Esophagus muscularis mucosa (tissue), 4 donors: ENCODE data around the gene SECISBP2. TPM values are rescaled to one million over a fixed set of nuclear protein-coding genes. Genes with fewer than 3 reads are reported as not detected.

Experiments
- DNase-seq: peaks from one replicate; pipeline ENCODE4 v3.0.0-alpha.2; 2017; ENCODE audit errors: extremely low spot score
- H3K27ac ChIP-seq, 4 donors: fragments of 200-600 bp; sonication (generic); replicated peaks in 1 of 4; 1 replicate in 3 of 4; 2 replicates in 1 of 4; pipeline ENCODE4 v1.5.1; 2016 to 2019; ENCODE audit warnings: mild to moderate bottlenecking in 1 of 4
- H3K27me3 ChIP-seq, 4 donors: fragments of 200-600 bp; sonication (generic); one replicate each; pipeline versions ENCODE4 v1.5.1 to v1.6.0; 2016 to 2019
- H3K36me3 ChIP-seq, 4 donors: fragments of 200-600 bp; sonication (generic); one replicate each; pipeline ENCODE4 v1.5.1; 2016 to 2019
- H3K4me1 ChIP-seq, 4 donors: fragments of 200-600 bp; sonication (generic); one replicate each; pipeline ENCODE4 v1.5.1; 2016 to 2019
- H3K4me3 ChIP-seq, 4 donors: fragments of 200-600 bp; sonication (generic); 1 replicate in 2 of 4; 2 replicates in 2 of 4; pipeline ENCODE4 v1.5.1; 2016 to 2019; ENCODE audit warnings: mild to moderate bottlenecking in 4 of 4, moderate library complexity in 1 of 4
- H3K9me3 ChIP-seq, 4 donors: fragments of 200-600 bp; sonication (generic); 1 replicate in 3 of 4; 2 replicates in 1 of 4; pipeline ENCODE4 v1.5.1; 2016 to 2019
- CTCF ChIP-seq, 3 experiments: fragments of 200-600 bp in 2 of 3; fragments of 450-650 bp in 1 of 3; sonication (generic) in 2 of 3; IDR thresholded peaks; one replicate each; pipeline ENCODE4 v1.5.1; 2017 to 2019; ENCODE audit warnings: antibody characterized with exemption in 3 of 3, mild to moderate bottlenecking in 2 of 3, moderate library complexity in 1 of 3
- EP300 ChIP-seq: sonication (generic); formaldehyde crosslinking; IDR thresholded peaks from one replicate; pipeline ENCODE4 v1.6.1; 2017; ENCODE audit warnings: antibody characterized with exemption
- POLR2A ChIP-seq: fragments of 450-650 bp; IDR thresholded peaks from one replicate; pipeline ENCODE4 v1.6.1; 2017; ENCODE audit warnings: antibody characterized with exemption, moderate library complexity, mild to moderate bottlenecking, low read depth
- POLR2AphosphoS5 ChIP-seq, 2 donors: sonication (generic); formaldehyde crosslinking; IDR thresholded peaks; one replicate each; pipeline ENCODE4 v1.6.1; 2017; ENCODE audit warnings: antibody characterized with exemption in 2 of 2
- WGBS: methylation state at CpG from one replicate; pipeline ENCODE4 v1.1.5; 2018; 5-methylcytosine and 5-hydroxymethylcytosine counted together
- intact Hi-C: fragments of 100-400 bp; cut with DNase I; formaldehyde crosslinking; loops from one replicate; pipeline ENCODE4 v1.15.1; 2023
- total RNA-seq, 4 donors: library from RNA; depleted of rRNA; stranded (reverse); fragments of >200 nt; gene quantifications; one replicate each; pipeline versions ENCODE4 v1.1.0 to v1.2.1, GENCODE V29; 2016

SECISBP2 gene
- total RNA-seq, 4 donors from 2014 or later = 24.0 to 32.8 (median 29.0) TPM

- intact Hi-C loops = no loop called here
- no peaks in the 10 kb centered on the region for H3K4me1 ChIP-seq
- 85% methylated on average over 8 of the region's 8 CpGs for WGBS
- H3K9me3 ChIP-seq = no peaks in the 10 kb centered on the region
- TF ChIP-seq EP300 (no peak), POLR2A (no peak), CTCF (IDR thresholded peaks at IDR 0.05) (no peak), POLR2AphosphoS5 (IDR thresholded peaks at IDR 0.05) (no peak)
- H3K36me3 ChIP-seq = peaks cover 0 to 17% (median 7%) of the 10 kb centered on the region in 4 donors
- H3K4me3 ChIP-seq = no peak overlapping the region
- no peak overlapping the region for H3K27ac ChIP-seq
- no peak for DNase-seq
- H3K27me3 ChIP-seq = no peaks in the 10 kb centered on the region
These were observed 54.7 kb downstream of the SECISBP2 start for GRCh38 chr9:89372979-89373378.

DNA sequence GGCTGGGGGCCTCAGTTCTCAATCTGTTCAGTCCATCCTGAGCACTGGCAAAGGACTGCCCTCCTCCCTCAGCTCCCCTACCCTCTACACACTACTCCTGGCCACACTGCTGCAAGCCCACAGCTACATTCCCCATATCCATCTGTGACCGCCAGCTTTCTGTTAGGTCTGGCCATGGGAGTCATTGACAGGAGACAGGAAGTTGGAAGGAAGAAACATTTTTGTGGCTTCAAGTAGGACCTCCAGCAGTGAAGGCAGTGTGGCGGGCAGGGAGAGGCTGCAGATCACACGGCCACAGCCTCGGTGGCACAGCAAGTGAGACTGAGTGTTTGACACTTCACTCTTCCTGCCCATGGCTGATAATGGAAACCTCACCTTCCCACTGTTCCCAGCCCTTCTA is 55.9 kb downstream of the SECISBP2 start:
- no peak overlapping the region for H3K27ac ChIP-seq
- H3K4me1 ChIP-seq = no peaks in the 10 kb centered on the region
- WGBS = 77% methylated on average over 4 of the region's 4 CpGs
- H3K4me3 ChIP-seq = no peak overlapping the region
- TF ChIP-seq EP300 (no peak), POLR2AphosphoS5 (IDR thresholded peaks at IDR 0.05) (no peak), CTCF (IDR thresholded peaks at IDR 0.05) (no peak), POLR2A (no peak)
- intact Hi-C loops = no loop called here
- H3K9me3 ChIP-seq = no peaks in the 10 kb centered on the region
- H3K36me3 ChIP-seq = peaks cover 0 to 26% (median 14%) of the 10 kb centered on the region in 4 donors
- no peak for DNase-seq
- no peaks in the 10 kb centered on the region for H3K27me3 ChIP-seq

- no peak overlapping the region for H3K4me3 ChIP-seq
- H3K27me3 ChIP-seq = no peaks in the 10 kb centered on the region
- no peaks in the 10 kb centered on the region for H3K4me1 ChIP-seq
- 53% methylated on average over 6 of the region's 8 CpGs for WGBS
- no peak for DNase-seq
- no peak for TF ChIP-seq CTCF (IDR thresholded peaks at IDR 0.05)
- TF ChIP-seq POLR2AphosphoS5 (IDR thresholded peaks at IDR 0.05) = no peak
- intact Hi-C loops = no loop called here
- no peak overlapping the region for H3K27ac ChIP-seq
- no peaks in the 10 kb centered on the region for H3K9me3 ChIP-seq
- H3K36me3 ChIP-seq = peaks cover 0 to 31% (median 16%) of the 10 kb centered on the region in 4 donors
These were observed 57.0 kb downstream of the SECISBP2 start for GRCh38 chr9:89375191-89375760.

DNA sequence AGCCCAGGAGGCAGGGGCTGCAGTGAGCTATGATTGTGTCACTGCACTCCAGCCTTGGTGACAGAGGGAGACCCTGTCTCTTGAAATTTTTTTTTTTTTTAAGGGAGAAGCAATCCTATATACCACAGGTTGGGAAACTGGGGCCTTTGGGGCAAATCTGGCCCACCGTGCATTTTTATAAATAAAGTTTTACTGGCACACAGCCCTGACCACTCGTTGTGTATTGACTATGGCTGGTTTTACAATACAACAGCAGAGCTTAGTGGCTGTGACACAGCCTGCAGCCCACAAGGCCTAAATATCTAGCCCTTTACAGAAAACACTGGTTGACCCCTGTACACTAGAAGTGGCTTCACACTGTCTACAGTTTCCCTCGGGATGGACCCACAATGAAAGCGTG is 58.0 kb downstream of the SECISBP2 start:
- H3K27me3 ChIP-seq = no peaks in the 10 kb centered on the region
- H3K27ac ChIP-seq = no peak overlapping the region
- DNase-seq = no peak
- 89% methylated on average over 4 of the region's 4 CpGs for WGBS
- TF ChIP-seq POLR2A (no peak), POLR2AphosphoS5 (IDR thresholded peaks at IDR 0.05) (no peak), CTCF (IDR thresholded peaks at IDR 0.05) (no peak), EP300 (no peak)
- no peak overlapping the region for H3K4me3 ChIP-seq
- intact Hi-C loops = no loop called here
- H3K9me3 ChIP-seq = no peaks in the 10 kb centered on the region
- H3K4me1 ChIP-seq = no peaks in the 10 kb centered on the region
- H3K36me3 ChIP-seq = peaks cover 0 to 35% (median 19%) of the 10 kb centered on the region in 4 donors

DNA sequence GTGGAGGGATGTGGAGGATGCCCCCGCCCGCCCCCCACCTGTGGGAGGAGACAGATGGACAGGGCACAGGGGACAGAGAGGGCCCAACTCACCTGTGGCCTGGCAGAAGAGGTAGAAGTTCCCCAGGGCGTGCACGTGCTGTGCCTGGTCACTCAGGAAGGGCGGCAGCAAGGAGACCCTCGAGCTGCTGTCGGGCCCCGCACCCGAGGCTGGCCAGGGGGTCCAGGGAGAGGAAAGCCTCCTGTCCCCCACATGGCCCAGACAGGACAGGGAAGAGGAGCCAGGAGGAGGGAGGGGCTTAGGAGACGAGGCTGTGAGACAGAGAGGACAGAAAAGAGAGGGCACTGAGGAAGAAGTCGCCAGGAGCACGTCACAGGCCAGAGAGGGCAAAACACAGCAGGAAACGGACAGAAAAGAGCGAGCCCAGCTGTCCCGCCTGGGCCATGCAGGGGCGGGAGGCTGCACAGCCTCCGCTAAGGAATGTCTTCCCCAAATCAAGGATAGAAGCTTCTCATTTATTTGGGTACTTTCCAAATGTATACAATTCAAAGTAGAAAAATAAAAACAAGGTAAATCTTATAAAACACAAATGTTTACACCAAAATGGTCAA is 58.5 kb downstream of the SECISBP2 start:
- Histone ChIP-seq H3K36me3 (peaks cover 0 to 40% (median 20%) of the 10 kb centered on the region in 4 donors), H3K4me1 (no peaks in the 10 kb centered on the region), H3K27me3 (no peaks in the 10 kb centered on the region), H3K4me3 (no peak overlapping the region), H3K9me3 (no peaks in the 10 kb centered on the region), H3K27ac (no peak overlapping the region)
- no peak for DNase-seq
- no peak for TF ChIP-seq POLR2AphosphoS5 (IDR thresholded peaks at IDR 0.05)
- no peak for TF ChIP-seq POLR2A
- TF ChIP-seq EP300 = no peak
- TF ChIP-seq CTCF (IDR thresholded peaks at IDR 0.05) = no peak
- WGBS = 86% methylated on average over 17 of the region's 17 CpGs
- intact Hi-C loops = no loop called here
